CD14-positive monocyte (primary cell): ENCODE results near the gene MYRFL. TPM values are rescaled to one million over a fixed set of nuclear protein-coding genes. Genes with fewer than 3 reads are reported as not detected.

Experiments used
- DNase-seq, 3 donors: peaks; one replicate each; pipeline ENCODE4 v3.0.0-alpha.2; 2011 to 2022
- H2AFZ ChIP-seq: 2 replicates; pipeline ENCODE4 v1.6.0; 2012; ENCODE audit warnings: mild to moderate bottlenecking, low read depth, low read length, inconsistent platforms; ENCODE audit not compliant: insufficient read depth, poor library complexity, severe bottlenecking
- H3K27ac ChIP-seq, 2 donors: 1 replicate in 1 of 2; 2 replicates in 1 of 2; pipeline ENCODE4 v1.5.1; 2012 to 2013; ENCODE audit warnings: low read length in 2 of 2, control low read depth in 1 of 2, inconsistent platforms in 1 of 2, low read depth in 1 of 2, mild to moderate bottlenecking in 1 of 2
- H3K27me3 ChIP-seq, 2 donors: one replicate each; pipeline versions ENCODE4 v1.6.0 to v1.6.1; 2011 to 2013; ENCODE audit warnings: low read length in 2 of 2; ENCODE audit not compliant: control insufficient read depth in 2 of 2, insufficient read depth in 2 of 2
- H3K36me3 ChIP-seq, 2 donors: replicated peaks in 1 of 2; 1 replicate in 1 of 2; 2 replicates in 1 of 2; pipeline versions ENCODE4 v1.5.1 to v1.6.1; 2012 to 2013; ENCODE audit warnings: low read length in 2 of 2, control low read depth in 1 of 2, inconsistent platforms in 1 of 2, mild to moderate bottlenecking in 1 of 2; ENCODE audit not compliant: insufficient read depth in 2 of 2, control insufficient read depth in 1 of 2
- H3K4me1 ChIP-seq, 2 donors: 1 replicate in 1 of 2; 2 replicates in 1 of 2; pipeline versions ENCODE4 v1.5.1 to v1.6.1; 2012 to 2013; ENCODE audit warnings: low read length in 2 of 2, control low read depth in 1 of 2, inconsistent platforms in 1 of 2, mild to moderate bottlenecking in 1 of 2, moderate library complexity in 1 of 2; ENCODE audit not compliant: insufficient read depth in 2 of 2, control insufficient read depth in 1 of 2
- H3K4me2 ChIP-seq: replicated peaks from 2 replicates; pipeline ENCODE3; 2012; ENCODE audit warnings: low read length, moderate library complexity, mild to moderate bottlenecking; ENCODE audit not compliant: poor library complexity, severe bottlenecking; ENCODE audit errors: extremely low read depth
- H3K4me3 ChIP-seq, 3 experiments: fragments of 200-600 bp in 1 of 3; sonication (generic) in 1 of 3; replicated peaks in 1 of 3; 1 replicate in 2 of 3; 2 replicates in 1 of 3; pipeline ENCODE4 v1.5.1; 2011 to 2013; ENCODE audit warnings: low read length in 3 of 3, mild to moderate bottlenecking in 3 of 3, control low read depth in 2 of 3, low read depth in 2 of 3, inconsistent platforms in 1 of 3, moderate library complexity in 1 of 3
- H3K79me2 ChIP-seq: 2 replicates; pipeline ENCODE4 v1.6.0; 2012; ENCODE audit warnings: mild to moderate bottlenecking, control low read depth, inconsistent platforms, low read length, moderate library complexity; ENCODE audit not compliant: insufficient read depth
- H3K9ac ChIP-seq: 2 replicates; pipeline ENCODE4 v1.6.0; 2017; ENCODE audit warnings: low read length, mild to moderate bottlenecking; ENCODE audit not compliant: insufficient read depth, poor library complexity, severe bottlenecking
- H3K9me3 ChIP-seq, 2 donors: replicated peaks in 1 of 2; 1 replicate in 1 of 2; 2 replicates in 1 of 2; pipeline versions ENCODE4 v1.5.1 to v1.6.1; 2012 to 2013; ENCODE audit warnings: low read length in 2 of 2, control low read depth in 1 of 2; ENCODE audit not compliant: control insufficient read depth in 1 of 2, insufficient read depth in 1 of 2
- H4K20me1 ChIP-seq: 2 replicates; pipeline ENCODE4 v1.6.0; 2012; ENCODE audit warnings: mild to moderate bottlenecking, low read length, control low read depth, moderate library complexity; ENCODE audit not compliant: insufficient read depth
- H3K27ac Mint-ChIP-seq, 7 donors: one replicate each; pipeline ENCODE4 v1.8.0; 2020; ENCODE audit warnings: mild to moderate bottlenecking in 7 of 7, mixed read lengths in 7 of 7, moderate library complexity in 6 of 7, inconsistent platforms in 2 of 7
- H3K27me3 Mint-ChIP-seq, 3 donors: one replicate each; pipeline ENCODE4 v1.8.0; 2021 to 2022; ENCODE audit warnings: low read depth in 3 of 3, mild to moderate bottlenecking in 3 of 3, mixed read lengths in 3 of 3, moderate library complexity in 3 of 3, inconsistent platforms in 1 of 3
- H3K36me3 Mint-ChIP-seq, 2 donors: one replicate each; pipeline ENCODE4 v1.8.0; 2020; ENCODE audit warnings: mixed read lengths in 2 of 2, inconsistent platforms in 1 of 2, mild to moderate bottlenecking in 1 of 2
- H3K4me1 Mint-ChIP-seq: one replicate; pipeline ENCODE4 v1.8.0; 2020; ENCODE audit warnings: mild to moderate bottlenecking, mixed read lengths
- H3K4me3 Mint-ChIP-seq, 2 donors: one replicate each; pipeline ENCODE4 v1.8.0; 2020; ENCODE audit warnings: mild to moderate bottlenecking in 2 of 2, mixed read lengths in 2 of 2, moderate library complexity in 1 of 2
- H3K9me3 Mint-ChIP-seq, 7 donors: one replicate each; pipeline ENCODE4 v1.8.0; 2020 to 2022; ENCODE audit warnings: mixed read lengths in 7 of 7, mild to moderate bottlenecking in 6 of 7, moderate library complexity in 6 of 7, inconsistent platforms in 2 of 7
- WGBS: methylation state at CpG from one replicate; pipeline ENCODE4 v1.1.5; 2013; ENCODE audit warnings: missing lambda C conversion rate; ENCODE audit not compliant: insufficient coverage; 5-methylcytosine and 5-hydroxymethylcytosine counted together
- intact Hi-C, 2 donors: fragments of 100-400 bp; cut with micrococcal nuclease; formaldehyde crosslinking; loops; one replicate each; pipeline versions ENCODE4 v1.15.0 to v1.15.1; 2023
- polyA plus RNA-seq, 3 donors: library from polyadenylated mRNA; depleted of rRNA in 1 of 3; unstranded in 2 of 3; stranded (reverse) in 1 of 3; fragments of 300-500 nt in 2 of 3; fragments of >200 nt in 1 of 3; fragmentation: Illumina TruSeq in 2 of 3; gene quantifications; 1 replicate in 2 of 3; 2 replicates in 1 of 3; pipeline ENCODE4 v1.2.3, GENCODE V29; 2012 to 2021
- TF ChIP-seq, protein P1 (sequence below): fragments of 200-600 bp; IDR thresholded peaks from one replicate; pipeline ENCODE4 v1.8.0; 2022; ENCODE audit warnings: antibody characterized with exemption, mild to moderate bottlenecking

The MYRFL gene
- polyA plus RNA-seq, 3 donors: not detected

DNA sequence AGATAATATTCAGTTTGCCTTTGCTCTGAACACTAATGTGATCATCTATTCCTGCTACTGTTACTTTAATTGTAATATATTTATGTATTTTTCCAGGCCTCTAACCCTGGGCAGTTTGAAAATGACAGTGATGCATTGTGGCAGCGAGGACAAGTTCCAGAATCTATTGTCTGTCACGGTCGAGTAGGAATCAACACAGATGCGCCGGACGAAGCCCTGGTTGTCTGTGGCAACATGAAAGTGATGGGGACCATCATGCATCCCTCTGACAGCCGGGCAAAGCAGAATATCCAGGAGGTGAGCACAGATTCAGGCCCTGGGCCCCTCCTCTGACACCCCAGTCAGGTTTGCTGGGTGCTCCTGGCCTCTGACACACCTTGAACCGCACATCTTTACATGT is 78.5 kb downstream of the MYRFL start:
- Mint-ChIP-seq H3K9me3 (no peaks in the 10 kb centered on the region), H3K4me3 (no peak overlapping the region), H3K4me1 (peaks cover 24% of the 10 kb centered on the region), H3K36me3 (no peaks in the 10 kb centered on the region), H3K27ac (no peak overlapping the region), H3K27me3 (peaks cover 0 to 2% (median 2%) of the 10 kb centered on the region in 3 donors)
- H3K9ac ChIP-seq: no peak overlapping the region
- H2AFZ ChIP-seq: no peak overlapping the region
- intact Hi-C loops: loop anchor here in 1 of 2 donors (10.0 kb wide), 2 partner anchors 171 to 671 kb away; no protein-coding TSS in a partner anchor
- no peaks in the 10 kb centered on the region for H3K27me3 ChIP-seq
- H3K79me2 ChIP-seq: no peaks in the 10 kb centered on the region
- H3K4me3 ChIP-seq: no peak overlapping the region
- H3K4me1 ChIP-seq: peaks cover 14 to 21% of the 10 kb centered on the region in 2 donors
- no peaks in the 10 kb centered on the region for H4K20me1 ChIP-seq
- no peaks in the 10 kb centered on the region for H3K9me3 ChIP-seq
- H3K4me2 ChIP-seq: no peak overlapping the region
- H3K27ac ChIP-seq: no peak overlapping the region
- H3K36me3 ChIP-seq: no peaks in the 10 kb centered on the region
- TF ChIP-seq, protein P1, sequence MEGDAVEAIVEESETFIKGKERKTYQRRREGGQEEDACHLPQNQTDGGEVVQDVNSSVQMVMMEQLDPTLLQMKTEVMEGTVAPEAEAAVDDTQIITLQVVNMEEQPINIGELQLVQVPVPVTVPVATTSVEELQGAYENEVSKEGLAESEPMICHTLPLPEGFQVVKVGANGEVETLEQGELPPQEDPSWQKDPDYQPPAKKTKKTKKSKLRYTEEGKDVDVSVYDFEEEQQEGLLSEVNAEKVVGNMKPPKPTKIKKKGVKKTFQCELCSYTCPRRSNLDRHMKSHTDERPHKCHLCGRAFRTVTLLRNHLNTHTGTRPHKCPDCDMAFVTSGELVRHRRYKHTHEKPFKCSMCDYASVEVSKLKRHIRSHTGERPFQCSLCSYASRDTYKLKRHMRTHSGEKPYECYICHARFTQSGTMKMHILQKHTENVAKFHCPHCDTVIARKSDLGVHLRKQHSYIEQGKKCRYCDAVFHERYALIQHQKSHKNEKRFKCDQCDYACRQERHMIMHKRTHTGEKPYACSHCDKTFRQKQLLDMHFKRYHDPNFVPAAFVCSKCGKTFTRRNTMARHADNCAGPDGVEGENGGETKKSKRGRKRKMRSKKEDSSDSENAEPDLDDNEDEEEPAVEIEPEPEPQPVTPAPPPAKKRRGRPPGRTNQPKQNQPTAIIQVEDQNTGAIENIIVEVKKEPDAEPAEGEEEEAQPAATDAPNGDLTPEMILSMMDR: no peak
- DNase-seq: no peak
- WGBS: 96% methylated on average over 8 of the region's 8 CpGs

DNA sequence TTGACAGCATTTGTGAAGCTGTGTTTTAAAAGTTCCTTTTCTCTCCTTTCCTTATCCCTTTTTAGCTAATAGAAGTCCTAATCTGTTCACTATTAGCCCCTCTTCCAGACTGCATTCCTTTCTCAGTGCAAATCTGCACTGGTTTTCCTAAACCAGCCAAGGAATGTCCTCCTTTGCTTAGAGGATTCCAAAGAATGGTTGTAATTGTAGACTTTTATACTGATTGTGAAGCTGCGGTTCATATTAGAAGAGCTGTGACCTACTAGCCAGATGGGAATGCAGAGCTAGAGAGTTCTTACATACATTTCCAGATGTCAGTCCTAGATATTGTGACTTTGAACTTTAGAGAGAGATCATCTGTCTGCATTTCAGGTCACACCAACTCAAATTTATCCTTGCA is 79.8 kb downstream of the MYRFL start:
- WGBS: no CpG with 5 or more reads among the region's 1 CpG
- H3K27ac Mint-ChIP-seq: no peak overlapping the region
- H3K27me3 Mint-ChIP-seq: peaks cover 0 to 2% (median 2%) of the 10 kb centered on the region in 3 donors
- no peak overlapping the region for H3K9ac ChIP-seq
- H3K4me1 Mint-ChIP-seq: peaks cover 27% of the 10 kb centered on the region
- intact Hi-C loops: loop anchor here in 1 of 2 donors (10.0 kb wide), 2 partner anchors 170 to 670 kb away; no protein-coding TSS in a partner anchor
- no peaks in the 10 kb centered on the region for H3K79me2 ChIP-seq
- H3K36me3 Mint-ChIP-seq: no peaks in the 10 kb centered on the region
- no peak overlapping the region for H3K27ac ChIP-seq
- no peak overlapping the region for H2AFZ ChIP-seq
- no peaks in the 10 kb centered on the region for H3K27me3 ChIP-seq
- no peaks in the 10 kb centered on the region for H3K9me3 ChIP-seq
- no peaks in the 10 kb centered on the region for H3K36me3 ChIP-seq
- no peaks in the 10 kb centered on the region for H4K20me1 ChIP-seq
- TF ChIP-seq, protein P1: no peak
- no peak overlapping the region for H3K4me2 ChIP-seq
- peaks cover 17 to 26% of the 10 kb centered on the region in 2 donors for H3K4me1 ChIP-seq
- H3K4me3 Mint-ChIP-seq: no peak overlapping the region
- no peak for DNase-seq
- no peak overlapping the region for H3K4me3 ChIP-seq
- H3K9me3 Mint-ChIP-seq: no peaks in the 10 kb centered on the region
